HFFc6 (cell line): ENCODE data around the gene SLC16A1. TPM values are rescaled to one million over a fixed set of nuclear protein-coding genes. Genes with fewer than 3 reads are reported as not detected.

Source experiments
- DNase-seq: peaks from one replicate; pipeline ENCODE4 v3.0.0-alpha.2; 2018
- H3K27ac Mint-ChIP-seq: 2 replicates; pipeline ENCODE4 v1.8.0; 2020; ENCODE audit warnings: mild to moderate bottlenecking, mixed read lengths
- H3K27me3 Mint-ChIP-seq: 2 replicates; pipeline ENCODE4 v1.8.0; 2021; ENCODE audit warnings: mild to moderate bottlenecking, moderate library complexity, mixed read lengths; ENCODE audit not compliant: insufficient read depth
- H3K36me3 Mint-ChIP-seq: 2 replicates; pipeline ENCODE4 v1.8.0; 2021; ENCODE audit warnings: low read depth, mixed read lengths
- H3K4me1 Mint-ChIP-seq: 2 replicates; pipeline ENCODE4 v1.8.0; 2020; ENCODE audit warnings: low read depth, mixed read lengths
- H3K4me3 Mint-ChIP-seq: 2 replicates; pipeline ENCODE4 v1.8.0; 2020; ENCODE audit warnings: mild to moderate bottlenecking, moderate library complexity, mixed read lengths
- H3K9me3 Mint-ChIP-seq: 2 replicates; pipeline ENCODE4 v1.8.0; 2020; ENCODE audit warnings: mild to moderate bottlenecking, mixed read lengths
- CTCF ChIP-seq: fragments of 200-600 bp; sonication (generic); IDR thresholded peaks from 2 replicates; pipeline ENCODE4 v1.5.0; 2021; ENCODE audit warnings: antibody characterized with exemption, mild to moderate bottlenecking
- total RNA-seq, 6 experiments: library from RNA; stranded (reverse); fragmentation: NEBNext Ultra II Directional; extraction: Animal tissue kit (Norgen Biotek cat#: 25700); gene quantifications; 2 replicates in 1 of 6; 3 replicates in 5 of 6; pipeline ENCODE4 v1.2.3, GENCODE V29; 2021

The SLC16A1 gene
- total RNA-seq, 6 experiments from 2014 or later: 61.0 to 95.0 (median 69.4) TPM

- no peaks in the 10 kb centered on the region for H3K9me3 Mint-ChIP-seq
- 0 out of 2 replicates have a peak, but pooled peaks cover 5% of the 10 kb centered on the region for H3K4me1 Mint-ChIP-seq
- no peak for DNase-seq
- H3K36me3 Mint-ChIP-seq: peaks cover 24% of the 10 kb centered on the region
- H3K27me3 Mint-ChIP-seq: peaks cover 1% of the 10 kb centered on the region; the same call in 1 of the 2 replicates
- peak; percentile 27 for TF ChIP-seq CTCF
- no peak overlapping the region for H3K27ac Mint-ChIP-seq
- no peak overlapping the region for H3K4me3 Mint-ChIP-seq
Measured at GRCh38 chr1:112923959-112924349, 32.0 kb downstream of the SLC16A1 start.

- H3K36me3 Mint-ChIP-seq: peaks cover 22% of the 10 kb centered on the region
- H3K9me3 Mint-ChIP-seq: no peaks in the 10 kb centered on the region
- H3K27me3 Mint-ChIP-seq: peaks cover 1% of the 10 kb centered on the region; the same call in 1 of the 2 replicates
- 0 out of 2 replicates have a peak, but pooled peaks cover 5% of the 10 kb centered on the region for H3K4me1 Mint-ChIP-seq
- no peak for DNase-seq
- no peak overlapping the region for H3K4me3 Mint-ChIP-seq
- TF ChIP-seq CTCF: no peak
- H3K27ac Mint-ChIP-seq: no peak overlapping the region
Measured at GRCh38 chr1:112923234-112923958, 32.6 kb downstream of the SLC16A1 start.

- DNase-seq: no peak
- H3K4me1 Mint-ChIP-seq: peaks cover 38% of the 10 kb centered on the region
- no peak for TF ChIP-seq CTCF
- H3K9me3 Mint-ChIP-seq: no peaks in the 10 kb centered on the region
- H3K4me3 Mint-ChIP-seq: no peak overlapping the region
- peaks cover 34% of the 10 kb centered on the region for H3K36me3 Mint-ChIP-seq
- no peaks in the 10 kb centered on the region for H3K27me3 Mint-ChIP-seq
- no peak overlapping the region for H3K27ac Mint-ChIP-seq
Measured at GRCh38 chr1:112911506-112912220, 44.3 kb downstream of the SLC16A1 start.

- no peak for DNase-seq
- no peak overlapping the region for H3K27ac Mint-ChIP-seq
- H3K27me3 Mint-ChIP-seq: peaks cover 3% of the 10 kb centered on the region; the same call in 1 of the 2 replicates
- peaks cover 38% of the 10 kb centered on the region for H3K36me3 Mint-ChIP-seq
- peaks cover 42% of the 10 kb centered on the region for H3K4me1 Mint-ChIP-seq
- no peak for TF ChIP-seq CTCF
- H3K4me3 Mint-ChIP-seq: no peak overlapping the region
- no peaks in the 10 kb centered on the region; the same call in 1 of the 2 replicates for H3K9me3 Mint-ChIP-seq
Measured at GRCh38 chr1:112909847-112910246, 46.1 kb downstream of the SLC16A1 start.

GRCh38 chr1:112906150-112906698 is 49.8 kb downstream of the SLC16A1 start:
- H3K36me3 Mint-ChIP-seq: peaks cover 21% of the 10 kb centered on the region; the same call in 1 of the 2 replicates
- no peaks in the 10 kb centered on the region; the same call in 1 of the 2 replicates for H3K9me3 Mint-ChIP-seq
- no peak overlapping the region; the same call in 1 of the 2 replicates for H3K4me3 Mint-ChIP-seq
- TF ChIP-seq CTCF: no peak
- H3K27me3 Mint-ChIP-seq: peaks cover 3% of the 10 kb centered on the region; the same call in 1 of the 2 replicates
- DNase-seq: no peak
- peak overlapping the region; percentile 36 for H3K27ac Mint-ChIP-seq
- peaks cover 50% of the 10 kb centered on the region for H3K4me1 Mint-ChIP-seq
